ENCODE data around the gene RPS2.

Gene RPS2

DNA sequence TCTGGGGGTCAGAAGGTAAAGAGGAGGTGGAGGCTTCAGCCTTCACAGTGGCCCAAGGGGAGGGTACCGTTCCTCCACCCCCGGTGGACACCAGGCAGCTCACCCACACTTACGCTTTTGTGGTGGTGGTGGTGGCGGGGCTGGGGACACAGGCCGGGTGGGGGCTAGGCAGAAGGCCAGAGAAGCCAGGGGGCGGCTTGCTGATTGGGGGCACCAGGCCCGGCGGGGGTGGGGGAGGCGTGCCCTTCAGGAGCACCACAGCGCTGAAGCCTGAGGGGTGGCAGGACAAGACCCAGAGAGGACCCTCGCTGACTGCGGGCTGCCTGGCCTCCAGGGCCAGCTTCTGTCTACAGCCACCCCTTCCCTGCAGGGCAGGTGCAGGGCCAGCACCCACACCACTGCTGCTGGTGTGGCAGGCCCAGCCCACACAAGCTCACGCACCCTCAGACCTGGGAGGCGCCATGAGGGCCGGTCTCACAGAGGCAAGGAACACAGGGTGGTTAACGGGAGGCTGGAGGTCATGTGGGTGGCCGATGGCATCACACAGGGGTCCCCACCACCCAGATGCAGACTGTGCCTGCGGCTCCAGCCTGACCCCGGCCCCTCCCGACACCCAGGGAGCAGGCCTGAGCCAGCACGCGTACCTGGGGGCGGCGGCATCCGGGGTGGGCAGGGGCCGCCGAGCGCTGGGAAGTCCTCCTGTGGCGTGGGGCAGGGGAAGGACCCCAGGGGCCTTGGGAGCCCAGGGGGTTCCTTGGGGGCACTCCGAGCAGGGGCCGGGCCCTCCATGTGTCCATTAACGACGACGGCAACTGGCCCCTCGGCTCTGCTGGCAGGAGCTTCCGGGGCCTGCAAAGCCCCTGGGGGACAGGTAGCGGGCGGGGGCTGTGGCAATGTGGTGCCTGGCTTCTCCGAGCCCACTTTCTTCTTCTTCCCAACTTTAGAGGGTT, 34.5 kb upstream of the RPS2 start:
- no peak for DNase-seq (ENCODE audit: low read depth)

DNA sequence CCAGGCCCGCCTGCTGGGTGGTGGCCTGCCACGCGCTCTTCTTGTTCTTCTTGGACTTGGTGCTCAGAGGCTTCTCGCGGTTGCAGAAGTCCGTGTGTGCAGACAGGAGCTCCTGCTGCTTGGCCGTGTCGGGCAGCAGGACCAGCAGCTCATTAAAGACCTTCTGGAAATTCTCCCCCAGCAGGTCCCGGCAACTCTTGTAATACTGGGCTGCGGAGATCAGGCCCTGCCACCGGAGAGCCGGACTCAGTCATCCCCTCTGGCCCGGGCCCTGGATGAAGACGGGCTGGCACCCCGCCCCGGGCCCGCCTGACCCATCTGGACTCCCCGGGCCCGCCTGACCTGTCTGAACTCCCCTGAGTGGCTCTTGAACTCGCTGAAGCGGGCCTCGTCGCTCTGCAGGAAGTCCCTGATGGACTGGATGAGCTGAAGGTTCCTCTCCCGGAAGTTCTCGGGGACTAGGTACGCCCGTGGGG, 33.8 kb upstream of the RPS2 start:
- no peak for DNase-seq (ENCODE audit: low read depth)

DNA sequence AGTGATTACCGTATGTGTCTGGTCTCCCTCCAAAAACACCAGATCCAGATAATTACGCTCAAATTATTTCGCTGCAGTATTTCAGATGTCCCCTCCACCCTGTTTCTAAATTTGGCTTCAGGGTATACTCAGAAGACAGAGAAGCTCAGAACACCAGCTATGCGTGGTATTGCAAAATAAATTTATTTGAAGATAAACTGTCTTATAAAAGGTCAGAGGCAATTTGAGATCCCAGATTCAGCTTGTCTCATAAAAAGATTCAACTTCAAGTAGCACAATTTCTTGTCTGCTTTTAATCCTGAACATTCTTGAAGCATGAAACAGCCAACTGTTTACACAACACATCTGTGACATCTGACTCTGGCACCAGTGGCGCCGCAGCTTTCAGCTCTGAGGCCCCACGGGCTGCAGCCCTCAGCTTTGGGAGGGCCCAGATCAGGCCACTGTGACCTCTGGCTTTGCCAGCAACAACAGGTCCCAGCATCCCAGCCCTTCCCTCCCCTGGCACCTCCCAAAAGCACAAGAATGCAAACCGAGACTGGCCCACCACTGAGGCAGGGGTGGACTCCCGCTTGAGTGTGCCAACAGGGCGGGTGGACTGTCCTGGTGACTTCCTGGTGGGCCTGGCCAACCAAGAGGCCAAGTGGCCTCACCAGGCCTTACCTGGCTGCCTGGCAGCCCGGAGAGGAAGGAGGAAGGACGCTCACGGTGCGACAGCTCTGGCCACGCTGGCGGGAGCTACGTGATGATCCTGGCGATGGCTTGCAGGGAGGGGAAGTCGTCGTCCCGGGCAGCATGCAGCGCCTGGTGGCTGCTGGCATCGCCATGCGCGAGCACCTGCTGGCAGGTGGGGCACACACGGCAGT, 33.1 kb upstream of the RPS2 start:
- DNase-seq (ENCODE audit: low read depth), result no peak

DNA sequence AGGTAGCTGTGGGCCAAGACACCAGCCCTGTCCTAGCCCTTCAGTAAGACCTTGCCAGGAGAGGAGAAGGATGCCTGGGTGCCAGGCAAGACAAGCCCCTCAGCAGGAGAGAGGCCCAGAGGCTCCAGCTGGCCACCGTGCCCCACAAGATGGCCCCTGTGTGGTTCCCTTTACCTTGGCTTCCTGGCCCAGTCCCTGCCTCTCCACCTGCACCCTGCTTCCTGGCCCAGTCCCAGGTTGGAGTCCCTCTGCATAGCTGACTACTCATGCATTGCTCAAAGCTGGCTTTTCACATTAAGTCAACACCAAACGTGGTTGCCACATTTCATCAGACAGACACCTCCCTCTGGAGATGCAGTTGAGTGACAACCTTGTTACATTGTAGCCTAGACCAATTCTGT, 29.1 kb upstream of the RPS2 start:
- no peak for DNase-seq (ENCODE audit: low read depth)

DNA sequence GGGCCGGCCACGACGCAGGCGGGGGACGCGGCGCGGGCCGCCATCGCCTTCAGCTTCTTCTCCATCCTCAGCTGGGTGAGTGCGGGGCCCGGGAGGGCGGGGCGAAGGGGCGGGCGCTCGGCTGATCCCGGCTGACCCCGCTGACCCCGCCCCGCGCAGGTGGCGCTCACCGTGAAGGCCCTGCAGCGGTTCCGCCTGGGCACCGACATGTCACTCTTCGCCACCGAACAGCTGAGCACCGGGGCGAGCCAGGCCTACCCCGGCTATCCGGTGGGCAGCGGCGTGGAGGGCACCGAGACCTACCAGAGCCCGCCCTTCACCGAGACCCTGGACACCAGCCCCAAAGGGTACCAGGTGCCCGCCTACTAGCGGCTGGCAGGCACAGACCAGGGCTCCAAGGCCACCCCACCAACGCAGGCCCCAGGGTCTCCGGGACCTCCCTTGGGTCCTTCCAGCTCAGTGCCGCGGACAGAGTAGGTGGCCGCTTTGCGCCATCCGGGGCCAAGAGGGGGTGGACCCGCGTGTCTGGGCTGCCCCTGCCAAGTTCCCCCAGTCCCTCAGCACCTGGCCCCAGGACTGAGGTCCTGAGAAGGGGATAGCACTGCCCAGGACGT, 28.2 kb upstream of the RPS2 start:
- DNase-seq (ENCODE audit: low read depth), result no peak

DNA sequence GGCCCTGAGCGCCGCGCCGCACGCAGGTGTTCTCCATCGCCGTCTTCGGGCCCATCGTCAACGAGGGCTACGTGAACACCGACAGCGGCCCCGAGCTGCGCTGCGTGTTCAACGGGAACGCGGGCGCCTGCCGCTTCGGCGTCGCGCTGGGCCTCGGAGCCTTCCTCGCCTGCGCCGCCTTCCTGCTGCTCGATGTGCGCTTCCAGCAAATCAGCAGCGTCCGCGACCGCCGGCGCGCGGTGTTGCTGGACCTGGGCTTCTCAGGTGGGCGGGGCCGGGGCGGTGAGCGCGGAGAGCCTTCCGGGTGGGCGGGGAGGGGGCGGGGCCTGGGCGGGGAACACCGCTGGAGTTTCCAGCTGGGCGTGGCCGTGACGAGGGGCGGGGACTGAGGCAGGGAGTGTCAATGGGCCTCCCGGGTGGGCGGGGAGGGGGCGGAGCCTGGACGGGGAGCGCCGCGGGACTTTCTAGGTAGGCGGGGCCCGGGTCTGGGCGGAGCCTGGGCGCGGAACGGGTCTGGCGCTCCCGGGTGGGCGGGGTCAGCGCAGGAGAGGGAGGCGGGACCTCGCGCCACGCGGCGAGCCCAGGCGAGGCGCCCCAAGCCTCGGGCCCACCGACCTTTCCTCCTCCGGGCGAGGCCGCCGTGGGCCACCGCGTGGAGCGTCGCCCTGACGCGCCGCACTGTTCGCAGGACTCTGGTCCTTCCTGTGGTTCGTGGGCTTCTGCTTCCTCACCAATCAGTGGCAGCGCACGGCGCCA, 27.5 kb upstream of the RPS2 start:
- peak; percentile 99 for DNase-seq (ENCODE audit: low read depth)

DNA sequence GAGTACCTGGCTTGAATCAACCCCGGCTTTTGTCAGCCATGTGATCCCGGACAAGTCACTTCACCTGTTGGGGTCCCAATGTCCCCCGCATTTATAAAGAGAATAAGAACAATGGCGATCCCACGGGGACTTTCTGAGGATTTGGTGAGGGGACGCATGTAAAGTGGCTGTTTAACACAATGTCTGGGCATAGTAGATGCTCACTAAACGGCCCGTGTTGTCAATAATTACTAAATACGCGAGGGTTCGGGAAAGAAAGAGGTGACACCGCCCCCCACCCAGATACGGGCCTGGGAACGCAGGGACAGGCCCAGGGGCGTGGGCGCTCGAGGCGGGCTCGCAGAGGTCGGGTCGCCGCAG, 26.9 kb upstream of the RPS2 start:
- no peak for DNase-seq (ENCODE audit: low read depth)

DNA sequence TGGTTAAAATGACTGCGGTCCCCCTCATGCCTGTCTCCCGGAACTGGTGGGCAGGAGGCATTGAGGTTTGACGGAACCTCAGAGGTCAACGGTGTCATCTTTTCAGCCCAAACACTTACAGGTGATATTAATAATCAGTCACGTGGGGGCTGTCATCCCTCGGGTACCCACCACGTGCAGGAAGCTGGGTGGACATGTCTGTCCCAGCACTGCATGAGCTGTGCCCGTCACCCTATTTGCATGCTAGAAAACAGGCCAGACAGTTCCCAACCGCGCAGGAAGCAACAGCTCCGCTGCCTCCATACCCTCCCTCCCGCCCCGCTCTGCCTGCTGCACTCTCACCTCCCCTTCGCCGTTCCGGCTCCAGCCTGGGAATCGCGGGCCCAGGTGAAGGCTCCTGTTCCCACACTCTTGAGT, 26.5 kb upstream of the RPS2 start:
- DNase-seq (ENCODE audit: low read depth), result no peak

DNA sequence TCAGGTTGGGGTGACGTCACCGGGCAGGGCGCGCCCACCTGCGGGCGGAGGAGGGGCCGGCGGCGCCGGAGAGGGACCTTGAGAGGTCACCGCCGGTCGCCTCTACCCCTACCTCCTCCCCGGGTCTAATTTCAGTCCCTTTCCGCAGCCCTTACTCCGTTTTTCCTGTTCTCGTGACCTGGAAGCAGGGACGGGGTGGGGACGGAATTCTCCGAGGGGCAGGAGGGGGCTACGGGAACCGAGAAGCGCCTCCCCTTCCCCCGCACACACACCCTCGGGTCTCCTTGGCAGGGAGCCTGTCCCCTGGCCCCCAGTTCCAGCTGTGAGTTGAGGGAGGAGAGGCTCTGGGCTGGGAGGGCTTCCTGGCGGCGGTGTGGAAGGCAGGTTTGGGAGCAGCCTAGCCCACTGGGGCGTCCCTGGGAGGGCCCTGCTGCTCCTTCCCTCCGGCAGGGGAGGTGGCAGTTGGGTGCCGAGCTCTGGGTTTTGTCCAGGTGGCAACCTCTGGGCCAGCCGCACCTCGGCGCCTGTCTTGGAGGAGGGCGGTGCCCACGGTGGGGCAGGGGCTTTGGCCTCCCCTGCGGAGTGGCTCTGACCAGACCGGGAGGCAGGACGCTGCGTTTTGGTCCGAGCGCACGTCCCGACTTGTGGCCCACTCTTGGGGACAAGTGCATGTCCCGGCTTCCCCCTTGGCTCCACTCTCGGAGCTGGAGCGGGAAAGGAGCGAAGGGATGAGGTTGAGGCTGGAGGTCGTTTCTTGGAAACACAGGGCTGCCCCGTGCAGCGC, 25.9 kb upstream of the RPS2 start:
- no peak for DNase-seq (ENCODE audit: low read depth)

DNA sequence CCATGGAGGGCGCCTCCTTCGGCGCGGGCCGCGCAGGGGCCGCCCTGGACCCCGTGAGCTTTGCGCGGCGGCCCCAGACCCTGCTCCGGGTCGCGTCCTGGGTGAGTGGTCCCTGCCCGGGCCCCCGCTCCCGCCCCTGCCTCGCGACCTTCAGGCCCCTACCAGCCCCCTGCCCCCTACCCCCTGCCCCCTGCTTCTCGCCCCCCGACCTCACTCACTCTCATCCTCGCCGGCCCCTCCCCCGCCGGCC, 25.4 kb upstream of the RPS2 start:
- DNase-seq (ENCODE audit: low read depth), result no peak

DNA sequence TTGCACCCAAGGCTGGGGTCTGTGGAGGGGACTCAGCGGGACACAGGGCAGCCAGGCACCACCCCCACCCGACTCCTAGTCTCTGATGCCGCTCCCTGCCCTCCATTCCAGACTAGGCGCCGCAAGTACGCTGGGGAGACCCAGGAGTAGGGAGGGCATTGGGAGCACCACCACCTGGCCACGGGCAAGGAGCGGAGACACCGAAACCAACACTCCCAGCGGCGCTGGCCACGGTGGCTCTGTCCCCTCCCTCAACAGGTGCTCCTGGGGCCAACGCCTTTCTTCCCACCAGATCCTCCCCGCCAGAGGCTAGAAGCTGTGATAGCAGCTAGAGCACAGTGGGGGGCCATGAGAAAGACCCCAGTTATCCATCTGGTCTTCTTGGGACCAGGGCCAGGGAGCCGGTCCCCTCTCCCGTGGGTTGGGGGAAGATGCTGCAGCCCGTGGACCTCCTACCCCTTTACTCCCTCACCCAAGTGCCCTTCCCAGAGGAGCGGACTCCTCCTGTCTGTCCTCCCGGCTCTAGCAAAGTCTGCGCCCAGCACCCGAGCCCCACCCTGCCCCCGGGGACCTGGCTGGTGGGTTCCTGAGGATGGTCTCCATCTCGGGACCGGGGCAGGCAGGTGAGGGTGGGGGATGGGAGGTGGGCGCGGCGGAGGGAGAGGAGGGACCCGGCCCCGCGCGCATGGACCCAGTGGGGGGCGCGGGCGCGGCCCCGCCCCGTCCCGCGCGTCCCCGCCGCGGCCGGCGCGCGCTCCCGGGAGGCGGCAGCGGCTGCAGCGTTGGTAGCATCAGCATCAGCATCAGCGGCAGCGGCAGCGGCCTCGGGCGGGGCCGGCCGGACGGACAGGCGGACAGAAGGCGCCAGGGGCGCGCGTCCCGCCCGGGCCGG, 24.8 kb upstream of the RPS2 start, which contains the start of gene SYNGR3:
SYNGR3 (plus strand) TSS at position 762 of the 892 bp plus-strand sequence. CDS start 133 bp downstream, outside the sequence.
- DNase-seq (ENCODE audit: low read depth), result no peak

DNA sequence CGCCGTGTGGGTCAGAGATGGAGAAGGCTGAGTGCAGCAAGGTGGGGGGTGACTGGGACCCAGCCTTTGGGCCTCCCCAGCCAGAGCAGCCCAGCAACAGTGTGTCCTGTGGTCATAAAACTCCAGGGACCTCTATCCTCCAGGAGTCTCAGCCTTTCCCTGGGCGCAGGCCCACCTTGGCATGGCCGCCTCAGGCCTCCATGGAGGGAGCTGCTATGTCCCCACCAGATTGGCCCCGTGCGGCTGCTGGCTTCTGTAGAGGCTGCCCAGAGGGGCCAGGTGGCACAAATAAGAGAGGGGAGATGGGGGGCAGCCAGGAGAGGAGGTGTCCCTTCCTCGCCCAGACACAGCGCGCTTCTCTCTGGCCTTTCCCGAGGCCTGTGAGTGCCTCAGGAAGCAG, 22.6 kb upstream of the RPS2 start:
- DNase-seq (ENCODE audit: low read depth), result no peak

DNA sequence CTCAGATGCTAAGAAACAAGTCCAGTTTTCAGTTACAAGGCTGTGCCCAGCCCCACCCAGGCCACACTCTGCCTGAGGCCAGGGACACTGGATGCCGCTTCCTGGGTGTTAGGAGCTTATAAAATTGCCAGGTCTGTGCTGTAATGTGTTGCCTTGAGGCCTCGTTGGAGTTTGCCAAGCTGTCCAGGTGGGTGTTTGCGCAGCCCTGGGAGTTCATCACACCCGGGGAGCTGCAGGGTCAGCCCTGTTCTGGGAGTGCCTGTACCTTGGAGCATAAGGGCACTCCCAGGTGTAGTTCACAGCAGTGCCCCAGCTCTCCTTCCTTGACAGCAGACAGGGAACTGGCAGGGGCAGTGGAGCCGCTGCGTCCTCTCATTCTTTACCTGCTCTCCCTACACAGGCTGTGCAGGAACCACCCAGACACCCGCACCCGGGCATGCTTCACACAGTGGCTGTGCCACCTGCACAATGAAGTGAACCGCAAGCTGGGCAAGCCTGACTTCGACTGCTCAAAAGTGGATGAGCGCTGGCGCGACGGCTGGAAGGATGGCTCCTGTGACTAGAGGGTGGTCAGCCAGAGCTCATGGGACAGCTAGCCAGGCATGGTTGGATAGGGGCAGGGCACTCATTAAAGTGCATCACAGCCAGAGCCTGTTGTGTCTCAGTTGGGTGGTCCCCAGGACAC, 21.0 kb upstream of the RPS2 start:
- no peak for DNase-seq (ENCODE audit: low read depth)

DNA sequence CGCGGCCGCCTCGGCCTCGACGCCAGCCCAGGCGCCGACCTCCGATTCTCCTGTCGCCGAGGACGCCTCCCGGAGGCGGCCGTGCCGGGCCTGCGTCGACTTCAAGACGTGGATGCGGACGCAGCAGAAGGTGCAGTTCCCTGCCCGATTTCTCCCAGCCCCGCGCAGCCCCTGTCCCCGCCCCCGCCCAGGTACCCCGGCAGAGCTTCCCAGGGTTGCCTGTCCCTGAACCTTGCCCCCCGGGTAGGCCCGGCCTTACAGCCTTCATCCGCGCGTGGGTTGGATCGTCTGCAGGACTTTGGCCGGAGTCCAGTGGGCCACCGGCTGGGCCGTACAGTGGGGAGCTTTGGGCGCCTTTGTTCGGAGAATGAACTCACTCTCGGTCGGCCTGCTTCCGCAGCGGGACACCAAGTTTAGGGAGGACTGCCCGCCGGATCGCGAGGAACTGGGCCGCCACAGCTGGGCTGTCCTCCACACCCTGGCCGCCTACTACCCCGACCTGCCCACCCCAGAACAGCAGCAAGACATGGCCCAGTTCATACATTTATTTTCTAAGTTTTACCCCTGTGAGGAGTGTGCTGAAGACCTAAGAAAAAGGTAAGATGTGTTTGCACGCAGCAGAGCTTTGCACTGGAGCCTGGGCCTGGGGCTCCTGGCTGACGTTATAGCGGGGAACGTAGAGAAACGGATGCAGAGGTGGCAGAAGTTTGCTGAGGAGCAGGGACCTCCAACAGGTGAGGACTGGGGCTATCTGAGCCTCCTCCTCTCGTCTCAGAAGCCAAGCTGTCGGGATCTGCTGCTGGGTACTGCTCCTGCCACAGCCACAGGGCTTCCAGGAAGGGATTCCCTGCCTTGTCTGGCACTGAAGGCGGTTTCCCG, 20.0 kb upstream of the RPS2 start:
- no peak for DNase-seq (ENCODE audit: low read depth)

DNA sequence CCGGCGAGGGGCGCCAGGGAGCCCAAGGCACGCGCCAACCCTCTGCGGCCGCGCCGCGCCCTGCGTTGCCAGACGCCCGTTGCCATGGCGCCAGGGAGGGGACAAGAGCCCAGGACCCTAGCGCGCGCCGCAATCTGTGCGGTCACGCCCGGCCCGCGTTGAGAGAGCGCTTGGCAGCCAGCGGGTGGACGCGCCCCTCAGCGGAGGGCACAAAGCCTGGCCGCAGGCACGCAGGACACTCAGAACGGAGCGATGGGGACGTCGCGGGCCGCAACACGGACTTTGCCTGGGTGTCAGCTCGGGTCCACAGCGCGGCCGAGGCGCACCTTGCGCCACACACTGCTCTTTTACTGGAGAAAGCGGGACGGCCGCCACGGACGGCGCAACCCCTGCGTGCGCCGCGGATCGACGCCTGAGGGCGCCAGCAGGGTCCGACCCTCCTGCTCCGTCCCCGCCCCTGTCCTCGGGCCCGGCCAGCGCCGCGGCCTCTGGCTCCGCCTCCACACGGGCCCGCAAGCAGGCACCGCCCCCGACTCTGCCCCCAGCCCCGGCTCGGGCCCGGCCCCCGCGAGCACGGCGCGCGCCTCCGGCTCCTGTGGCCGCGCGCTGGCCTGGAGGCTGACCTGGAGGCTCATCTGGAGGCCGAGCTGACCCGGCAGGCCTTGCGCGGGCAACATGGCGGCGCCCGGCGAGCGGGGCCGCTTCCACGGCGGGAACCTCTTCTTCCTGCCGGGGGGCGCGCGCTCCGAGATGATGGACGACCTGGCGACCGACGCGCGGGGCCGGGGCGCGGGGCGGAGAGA, 19.1 kb upstream of the RPS2 start, which contains the start of gene GFER:
GFER (plus strand) TSS at position 650 of the 803 bp plus-strand sequence; CDS start at position 676, 26 bp downstream.
- peak; percentile 60 for DNase-seq (ENCODE audit: low read depth)

DNA sequence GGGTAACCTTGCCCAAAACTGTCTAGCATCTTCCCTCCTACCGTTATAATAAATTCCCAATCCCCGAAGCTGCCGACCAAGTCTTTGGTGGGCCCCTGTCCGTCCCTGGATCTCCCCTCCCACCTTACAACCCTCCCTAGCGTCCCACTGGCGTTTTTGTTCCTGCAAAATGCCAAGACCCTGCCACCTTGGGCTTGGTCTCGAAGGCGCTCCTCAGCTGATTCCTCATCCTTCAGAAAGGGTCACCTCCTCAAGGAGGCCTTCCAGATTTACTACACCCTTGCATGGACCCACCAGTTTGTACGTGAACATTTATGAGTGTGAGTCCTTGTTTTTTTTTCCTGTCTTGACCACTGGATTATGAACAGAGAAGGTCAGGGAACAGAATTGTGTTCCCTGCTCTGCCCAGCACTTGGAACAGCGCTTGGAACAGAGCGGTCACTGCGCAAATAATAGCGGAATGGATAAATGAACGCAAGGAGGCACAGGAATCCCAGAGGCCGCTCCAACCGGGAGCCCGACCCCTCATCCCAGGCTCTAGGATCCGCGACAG, 18.4 kb upstream of the RPS2 start:
- no peak for DNase-seq (ENCODE audit: low read depth)

DNA sequence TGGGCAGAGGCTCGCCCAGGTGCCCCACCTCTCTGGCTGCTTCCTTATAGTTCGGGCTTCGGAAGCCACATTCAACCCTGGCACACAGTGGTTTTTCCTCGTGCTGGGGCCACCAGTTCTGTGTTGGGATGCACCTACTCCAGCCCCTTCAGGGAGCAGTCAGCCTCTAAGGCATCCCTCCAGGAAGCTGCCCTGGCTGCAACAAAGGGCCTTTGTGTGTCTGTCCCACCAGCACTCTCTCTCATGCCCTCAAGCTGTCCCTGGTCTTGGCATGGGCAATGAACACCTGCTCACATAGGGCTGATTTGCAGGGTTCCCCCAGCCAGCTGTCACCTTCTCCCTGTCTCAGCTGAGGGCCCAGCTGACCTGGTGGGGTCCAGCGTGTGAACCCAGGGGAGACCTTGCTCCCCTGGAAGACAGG, 17.4 kb upstream of the RPS2 start:
- DNase-seq (ENCODE audit: low read depth), result no peak
